H1 (cell line): ENCODE results near the gene ZNF385B. TPM values are rescaled to one million over a fixed set of nuclear protein-coding genes. Genes with fewer than 3 reads are reported as not detected.

Experiments
- EGR1 ChIP-seq: IDR thresholded peaks from 2 replicates; pipeline ENCODE4 v1.6.1; 2011; ENCODE audit warnings: low read depth, low read length, borderline replicate concordance
- GTF2F1 ChIP-seq: IDR thresholded peaks from 2 replicates; pipeline ENCODE4 v1.6.1; 2012; ENCODE audit warnings: low read depth, low read length, improper control_type of control experiment, borderline replicate concordance
- POLR2AphosphoS5 ChIP-seq: IDR thresholded peaks from 2 replicates; pipeline ENCODE4 v1.6.1; 2011; ENCODE audit warnings: low read depth, low read length
- RBBP5 ChIP-seq: IDR thresholded peaks from 2 replicates; pipeline ENCODE4 v1.7.1; 2012; ENCODE audit warnings: low read depth, mild to moderate bottlenecking, inconsistent platforms, low read length, moderate library complexity, borderline replicate concordance
- RXRA ChIP-seq: IDR thresholded peaks from 2 replicates; pipeline ENCODE4 v1.6.1; 2011; ENCODE audit warnings: low read depth, mild to moderate bottlenecking, low read length, moderate library complexity; ENCODE audit not compliant: insufficient read depth
- TAF1 ChIP-seq: IDR thresholded peaks from 2 replicates; pipeline ENCODE4 v1.6.1; 2011; ENCODE audit warnings: mild to moderate bottlenecking, low read depth, low read length
- polyA plus RNA-seq, 7 experiments: library from polyadenylated mRNA; depleted of rRNA in 3 of 7; stranded (reverse) in 5 of 7; unstranded in 2 of 7; fragments of >200 nt in 5 of 7; fragments of 200-250 nt in 2 of 7; gene quantifications; 1 replicate in 5 of 7; 2 replicates in 1 of 7; 4 replicates in 1 of 7; pipeline versions ENCODE4 v1.2.1 to v1.2.3, GENCODE V29; 2011 to 2013; ENCODE audit warnings: missing spikeins in 2 of 7, mixed read lengths in 2 of 7
- total RNA-seq: library from RNA; stranded (reverse); fragmentation: NEBNext Ultra II Directional; extraction: Animal tissue kit (Norgen Biotek cat#: 25700); gene quantifications from 2 replicates; pipeline ENCODE4 v1.2.1, GENCODE V29; 2021
- TF ChIP-seq, protein P1 (sequence below): fragments of 300-600 bp; sonication (generic); IDR thresholded peaks from 2 replicates; pipeline ENCODE4 v1.7.1; 2012; ENCODE audit warnings: low read length, moderate library complexity, mild to moderate bottlenecking, inconsistent platforms; ENCODE audit not compliant: insufficient replicate concordance

Gene ZNF385B
- total and polyA plus RNA-seq, 2 of the 8 experiments (the other 6 are each of a cell fraction or from before 2014, with no cell fraction given), result 1.1 to 3.7 TPM

DNA sequence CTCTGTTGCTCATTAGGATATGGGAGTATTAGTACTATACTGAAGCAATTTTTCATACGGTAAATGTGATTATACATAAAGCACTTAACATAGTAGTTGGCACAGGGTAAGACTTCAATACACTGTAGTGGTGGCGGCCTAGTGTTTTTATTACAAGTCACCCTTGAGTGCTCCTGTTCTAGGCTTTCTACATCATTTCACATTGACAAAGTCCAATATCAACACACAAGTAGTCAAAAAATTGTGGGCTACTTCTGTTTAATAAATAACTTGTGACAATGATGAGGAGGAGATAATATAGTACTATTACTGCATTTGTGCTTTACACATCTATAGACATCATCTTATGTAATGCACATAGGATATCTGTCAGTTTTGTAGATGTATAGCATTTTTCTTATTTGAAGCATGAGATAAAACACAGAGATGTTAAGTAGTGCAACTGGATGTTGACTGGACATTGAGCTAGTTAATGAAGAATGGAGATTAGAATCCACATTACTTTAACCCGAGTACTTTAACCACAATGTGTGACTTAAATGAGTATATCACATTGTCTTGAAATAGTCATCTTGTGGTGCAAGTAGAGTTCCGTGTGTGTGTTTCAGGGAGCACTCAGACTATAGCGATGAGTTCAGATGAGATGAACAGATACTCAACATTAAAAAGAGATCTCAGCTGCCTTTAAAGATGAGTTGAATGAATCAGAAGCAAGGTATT is 134.8 kb downstream of the ZNF385B start (continued):
- TF ChIP-seq, protein P1, sequence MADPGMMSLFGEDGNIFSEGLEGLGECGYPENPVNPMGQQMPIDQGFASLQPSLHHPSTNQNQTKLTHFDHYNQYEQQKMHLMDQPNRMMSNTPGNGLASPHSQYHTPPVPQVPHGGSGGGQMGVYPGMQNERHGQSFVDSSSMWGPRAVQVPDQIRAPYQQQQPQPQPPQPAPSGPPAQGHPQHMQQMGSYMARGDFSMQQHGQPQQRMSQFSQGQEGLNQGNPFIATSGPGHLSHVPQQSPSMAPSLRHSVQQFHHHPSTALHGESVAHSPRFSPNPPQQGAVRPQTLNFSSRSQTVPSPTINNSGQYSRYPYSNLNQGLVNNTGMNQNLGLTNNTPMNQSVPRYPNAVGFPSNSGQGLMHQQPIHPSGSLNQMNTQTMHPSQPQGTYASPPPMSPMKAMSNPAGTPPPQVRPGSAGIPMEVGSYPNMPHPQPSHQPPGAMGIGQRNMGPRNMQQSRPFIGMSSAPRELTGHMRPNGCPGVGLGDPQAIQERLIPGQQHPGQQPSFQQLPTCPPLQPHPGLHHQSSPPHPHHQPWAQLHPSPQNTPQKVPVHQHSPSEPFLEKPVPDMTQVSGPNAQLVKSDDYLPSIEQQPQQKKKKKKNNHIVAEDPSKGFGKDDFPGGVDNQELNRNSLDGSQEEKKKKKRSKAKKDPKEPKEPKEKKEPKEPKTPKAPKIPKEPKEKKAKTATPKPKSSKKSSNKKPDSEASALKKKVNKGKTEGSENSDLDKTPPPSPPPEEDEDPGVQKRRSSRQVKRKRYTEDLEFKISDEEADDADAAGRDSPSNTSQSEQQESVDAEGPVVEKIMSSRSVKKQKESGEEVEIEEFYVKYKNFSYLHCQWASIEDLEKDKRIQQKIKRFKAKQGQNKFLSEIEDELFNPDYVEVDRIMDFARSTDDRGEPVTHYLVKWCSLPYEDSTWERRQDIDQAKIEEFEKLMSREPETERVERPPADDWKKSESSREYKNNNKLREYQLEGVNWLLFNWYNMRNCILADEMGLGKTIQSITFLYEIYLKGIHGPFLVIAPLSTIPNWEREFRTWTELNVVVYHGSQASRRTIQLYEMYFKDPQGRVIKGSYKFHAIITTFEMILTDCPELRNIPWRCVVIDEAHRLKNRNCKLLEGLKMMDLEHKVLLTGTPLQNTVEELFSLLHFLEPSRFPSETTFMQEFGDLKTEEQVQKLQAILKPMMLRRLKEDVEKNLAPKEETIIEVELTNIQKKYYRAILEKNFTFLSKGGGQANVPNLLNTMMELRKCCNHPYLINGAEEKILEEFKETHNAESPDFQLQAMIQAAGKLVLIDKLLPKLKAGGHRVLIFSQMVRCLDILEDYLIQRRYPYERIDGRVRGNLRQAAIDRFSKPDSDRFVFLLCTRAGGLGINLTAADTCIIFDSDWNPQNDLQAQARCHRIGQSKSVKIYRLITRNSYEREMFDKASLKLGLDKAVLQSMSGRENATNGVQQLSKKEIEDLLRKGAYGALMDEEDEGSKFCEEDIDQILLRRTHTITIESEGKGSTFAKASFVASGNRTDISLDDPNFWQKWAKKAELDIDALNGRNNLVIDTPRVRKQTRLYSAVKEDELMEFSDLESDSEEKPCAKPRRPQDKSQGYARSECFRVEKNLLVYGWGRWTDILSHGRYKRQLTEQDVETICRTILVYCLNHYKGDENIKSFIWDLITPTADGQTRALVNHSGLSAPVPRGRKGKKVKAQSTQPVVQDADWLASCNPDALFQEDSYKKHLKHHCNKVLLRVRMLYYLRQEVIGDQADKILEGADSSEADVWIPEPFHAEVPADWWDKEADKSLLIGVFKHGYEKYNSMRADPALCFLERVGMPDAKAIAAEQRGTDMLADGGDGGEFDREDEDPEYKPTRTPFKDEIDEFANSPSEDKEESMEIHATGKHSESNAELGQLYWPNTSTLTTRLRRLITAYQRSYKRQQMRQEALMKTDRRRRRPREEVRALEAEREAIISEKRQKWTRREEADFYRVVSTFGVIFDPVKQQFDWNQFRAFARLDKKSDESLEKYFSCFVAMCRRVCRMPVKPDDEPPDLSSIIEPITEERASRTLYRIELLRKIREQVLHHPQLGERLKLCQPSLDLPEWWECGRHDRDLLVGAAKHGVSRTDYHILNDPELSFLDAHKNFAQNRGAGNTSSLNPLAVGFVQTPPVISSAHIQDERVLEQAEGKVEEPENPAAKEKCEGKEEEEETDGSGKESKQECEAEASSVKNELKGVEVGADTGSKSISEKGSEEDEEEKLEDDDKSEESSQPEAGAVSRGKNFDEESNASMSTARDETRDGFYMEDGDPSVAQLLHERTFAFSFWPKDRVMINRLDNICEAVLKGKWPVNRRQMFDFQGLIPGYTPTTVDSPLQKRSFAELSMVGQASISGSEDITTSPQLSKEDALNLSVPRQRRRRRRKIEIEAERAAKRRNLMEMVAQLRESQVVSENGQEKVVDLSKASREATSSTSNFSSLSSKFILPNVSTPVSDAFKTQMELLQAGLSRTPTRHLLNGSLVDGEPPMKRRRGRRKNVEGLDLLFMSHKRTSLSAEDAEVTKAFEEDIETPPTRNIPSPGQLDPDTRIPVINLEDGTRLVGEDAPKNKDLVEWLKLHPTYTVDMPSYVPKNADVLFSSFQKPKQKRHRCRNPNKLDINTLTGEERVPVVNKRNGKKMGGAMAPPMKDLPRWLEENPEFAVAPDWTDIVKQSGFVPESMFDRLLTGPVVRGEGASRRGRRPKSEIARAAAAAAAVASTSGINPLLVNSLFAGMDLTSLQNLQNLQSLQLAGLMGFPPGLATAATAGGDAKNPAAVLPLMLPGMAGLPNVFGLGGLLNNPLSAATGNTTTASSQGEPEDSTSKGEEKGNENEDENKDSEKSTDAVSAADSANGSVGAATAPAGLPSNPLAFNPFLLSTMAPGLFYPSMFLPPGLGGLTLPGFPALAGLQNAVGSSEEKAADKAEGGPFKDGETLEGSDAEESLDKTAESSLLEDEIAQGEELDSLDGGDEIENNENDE, result no peak
- TF ChIP-seq TAF1 (no peak), RXRA (no peak), RBBP5 (no peak), EGR1 (no peak), GTF2F1 (no peak), POLR2AphosphoS5 (no peak)
